NCI-H460 (cell line): ENCODE measurements around the gene CADPS. TPM values are rescaled to one million over a fixed set of nuclear protein-coding genes. Genes with fewer than 3 reads are reported as not detected.

Experiments used
- DNase-seq: peaks from one replicate; pipeline ENCODE4 v3.0.0-alpha.2; 2016; ENCODE audit warnings: low read depth; ENCODE audit errors: extremely low read depth
- total RNA-seq: library from RNA; depleted of rRNA; stranded (reverse); fragments of >200 nt; shearing (Covaris generic); gene quantifications from 2 replicates; pipeline ENCODE4 v1.2.3, GENCODE V29; 2014

Gene CADPS
- total RNA-seq, 1 experiment from 2014 or later: not detected

GRCh38 chr3:62567097-62568021 lies 307.9 kb downstream of the CADPS start:
- DNase-seq: no peak

GRCh38 chr3:62566022-62566557 lies 309.1 kb downstream of the CADPS start:
- no peak for DNase-seq

- no peak for DNase-seq
Measured at GRCh38 chr3:62562596-62562995, 312.6 kb downstream of the CADPS start.

GRCh38 chr3:62562017-62562416 lies 313.2 kb downstream of the CADPS start:
- DNase-seq: no peak

GRCh38 chr3:62559831-62560445 lies 315.3 kb downstream of the CADPS start:
- no peak for DNase-seq

GRCh38 chr3:62558549-62559112 lies 316.6 kb downstream of the CADPS start:
- DNase-seq: peak; percentile 13

- DNase-seq: no peak
Measured at GRCh38 chr3:62557983-62558382, 317.2 kb downstream of the CADPS start.

- no peak for DNase-seq
Measured at GRCh38 chr3:62557450-62557849, 317.8 kb downstream of the CADPS start.

- DNase-seq: no peak
Measured at GRCh38 chr3:62556121-62556815, 318.9 kb downstream of the CADPS start.

- no peak for DNase-seq
Measured at GRCh38 chr3:62554264-62554799, 320.9 kb downstream of the CADPS start.

GRCh38 chr3:62553811-62554210 lies 321.4 kb downstream of the CADPS start:
- no peak for DNase-seq

- DNase-seq: no peak
Measured at GRCh38 chr3:62551556-62551955, 323.7 kb downstream of the CADPS start.

GRCh38 chr3:62550439-62550838 lies 324.8 kb downstream of the CADPS start:
- DNase-seq: no peak

GRCh38 chr3:62548528-62549205 lies 326.5 kb downstream of the CADPS start:
- DNase-seq: no peak

GRCh38 chr3:62546266-62546665 lies 328.9 kb downstream of the CADPS start:
- no peak for DNase-seq

GRCh38 chr3:62542185-62542584 lies 333.0 kb downstream of the CADPS start:
- DNase-seq: no peak

- DNase-seq: no peak
Measured at GRCh38 chr3:62539762-62540161, 335.5 kb downstream of the CADPS start.

- no peak for DNase-seq
Measured at GRCh38 chr3:62538691-62539356, 336.4 kb downstream of the CADPS start.

GRCh38 chr3:62534326-62534725 lies 340.9 kb downstream of the CADPS start:
- DNase-seq: no peak
